Amygdala (tissue), 56 donors: ENCODE measurements around the gene MED26.
"Not testable (repeated sequence)": the region's sequence is repeated elsewhere in the genome, so short reads cannot be mapped to it uniquely, and the experiment has no call there.

Experiments used
- DNase-seq, 56 donors: peaks; one replicate each; lab custom pipeline; 2025; lab: John Stamatoyannopoulos, UW

MED26 gene

GRCh38 chr19:16579381-16579780 lies 48.6 kb downstream of the MED26 start:
- no peak for DNase-seq

GRCh38 chr19:16577531-16577985 lies 50.4 kb downstream of the MED26 start:
- DNase-seq = no peak

- DNase-seq = no peak
These were observed 51.1 kb downstream of the MED26 start for GRCh38 chr19:16576690-16577530.

GRCh38 chr19:16575861-16576689 lies 51.9 kb downstream of the MED26 start:
- DNase-seq = no peak

- no peak for DNase-seq
These were observed 52.7 kb downstream of the MED26 start for GRCh38 chr19:16575282-16575681.

GRCh38 chr19:16573925-16574324 lies 54.1 kb downstream of the MED26 start:
- DNase-seq = no peak

GRCh38 chr19:16573296-16573695 lies 54.7 kb downstream of the MED26 start:
- DNase-seq = no peak

- peak; percentile 69 to 97 (median 91) for DNase-seq
These were observed 55.4 kb downstream of the MED26 start, which contains the start of gene SLC35E1 for GRCh38 chr19:16572332-16573211. Gene SLC35E1, minus strand, starts transcription at chr19:16572415. Its CDS starts 51 bp downstream, at chr19:16572364.

GRCh38 chr19:16571822-16572331 lies 56.1 kb downstream of the MED26 start:
- peak in 1 of 56 donors; percentile 34 for DNase-seq

- DNase-seq = no peak
These were observed 56.7 kb downstream of the MED26 start for GRCh38 chr19:16571283-16571682.

GRCh38 chr19:16569609-16570320 lies 58.2 kb downstream of the MED26 start:
- no peak for DNase-seq

- no peak for DNase-seq
These were observed 61.3 kb downstream of the MED26 start for GRCh38 chr19:16566702-16567101.

- DNase-seq = no peak
These were observed 61.8 kb downstream of the MED26 start for GRCh38 chr19:16566161-16566560.

- no peak for DNase-seq
These were observed 63.2 kb downstream of the MED26 start for GRCh38 chr19:16564842-16565241.

- DNase-seq = no peak
These were observed 65.4 kb downstream of the MED26 start for GRCh38 chr19:16562608-16563025.

- peak in 23 of 56 donors; percentile 3 to 68 (median 22) for DNase-seq
These were observed 66.6 kb downstream of the MED26 start for GRCh38 chr19:16561382-16561781.

GRCh38 chr19:16559780-16560276 lies 68.2 kb downstream of the MED26 start:
- DNase-seq = no peak

GRCh38 chr19:16554776-16555175 lies 73.2 kb downstream of the MED26 start:
- DNase-seq = no peak

GRCh38 chr19:16551902-16552301 lies 76.1 kb downstream of the MED26 start:
- not testable (repeated sequence) for DNase-seq
